Endodermal cell (in vitro differentiated cells): ENCODE results near the gene ODF4. TPM values are rescaled to one million over a fixed set of nuclear protein-coding genes. Genes with fewer than 3 reads are reported as not detected.

ENCODE experiments used
- DNase-seq: peaks from one replicate; pipeline ENCODE4 v3.0.0-alpha.2; 2017
- H3K27ac ChIP-seq: 2 replicates; pipeline ENCODE4 v1.5.1; 2013; ENCODE audit warnings: mild to moderate bottlenecking, low read depth, low read length, moderate library complexity
- H3K27me3 ChIP-seq: 2 replicates; pipeline ENCODE4 v1.6.1; 2013; ENCODE audit warnings: mild to moderate bottlenecking, low read length, moderate library complexity; ENCODE audit not compliant: insufficient read depth, control insufficient read depth, poor library complexity, severe bottlenecking
- H3K36me3 ChIP-seq: 2 replicates; pipeline ENCODE4 v1.7.0; 2013; ENCODE audit warnings: mild to moderate bottlenecking, low read length, moderate library complexity; ENCODE audit not compliant: control insufficient read depth, insufficient read depth
- H3K4me1 ChIP-seq: one replicate; pipeline ENCODE4 v1.7.0; 2013; ENCODE audit warnings: low read length; ENCODE audit not compliant: control insufficient read depth, insufficient read depth
- H3K4me3 ChIP-seq: 2 replicates; pipeline ENCODE4 v1.5.1; 2013; ENCODE audit warnings: mild to moderate bottlenecking, low read length, moderate library complexity
- H3K9ac ChIP-seq: 2 replicates; pipeline ENCODE4 v1.6.1; 2013; ENCODE audit warnings: mild to moderate bottlenecking, low read length, moderate library complexity; ENCODE audit not compliant: poor library complexity, severe bottlenecking; ENCODE audit errors: extremely low read depth
- H3K9me3 ChIP-seq: 2 replicates; pipeline ENCODE4 v1.6.1; 2013; ENCODE audit warnings: mild to moderate bottlenecking, low read length, moderate library complexity; ENCODE audit not compliant: control insufficient read depth
- H3K27ac Mint-ChIP-seq: 2 replicates; pipeline ENCODE4 v1.8.0; 2020; ENCODE audit warnings: mixed read lengths
- H3K27me3 Mint-ChIP-seq: 2 replicates; pipeline ENCODE4 v1.8.0; 2021; ENCODE audit warnings: mild to moderate bottlenecking, mixed read lengths; ENCODE audit not compliant: insufficient read depth
- H3K36me3 Mint-ChIP-seq: 2 replicates; pipeline ENCODE4 v1.8.0; 2020; ENCODE audit warnings: low read depth, mixed read lengths
- H3K4me1 Mint-ChIP-seq: 2 replicates; pipeline ENCODE4 v1.8.0; 2020; ENCODE audit warnings: mixed read lengths
- H3K4me3 Mint-ChIP-seq: 2 replicates; pipeline ENCODE4 v1.8.0; 2020; ENCODE audit warnings: mild to moderate bottlenecking, moderate library complexity, mixed read lengths
- H3K9me3 Mint-ChIP-seq: 2 replicates; pipeline ENCODE4 v1.8.0; 2020; ENCODE audit warnings: mild to moderate bottlenecking, mixed read lengths
- CTCF ChIP-seq: fragments of 200-600 bp; sonication (generic); conservative IDR thresholded peaks from 2 replicates; pipeline ENCODE4 v1.5.0; 2021; ENCODE audit warnings: antibody characterized with exemption, mild to moderate bottlenecking
- WGBS, 2 experiments: methylation state at CpG; one replicate each; pipeline versions ENCODE4 v1.1.5 to v1.1.7; 2013; ENCODE audit warnings: missing lambda C conversion rate in 2 of 2, mixed read lengths in 1 of 2; ENCODE audit not compliant: insufficient coverage in 1 of 2, insufficient read length in 1 of 2; 5-methylcytosine and 5-hydroxymethylcytosine counted together
- total RNA-seq, 2 donors: library from RNA; stranded (reverse); fragmentation: NEBNext Ultra II Directional in 1 of 2; extraction: Animal tissue kit (Norgen Biotek cat#: 25700) in 1 of 2; gene quantifications; 2 replicates in 1 of 2; 3 replicates in 1 of 2; pipeline ENCODE4 v1.2.1, GENCODE V29; 2021

The ODF4 gene
- total RNA-seq, 2 donors from 2014 or later: not detected

DNA sequence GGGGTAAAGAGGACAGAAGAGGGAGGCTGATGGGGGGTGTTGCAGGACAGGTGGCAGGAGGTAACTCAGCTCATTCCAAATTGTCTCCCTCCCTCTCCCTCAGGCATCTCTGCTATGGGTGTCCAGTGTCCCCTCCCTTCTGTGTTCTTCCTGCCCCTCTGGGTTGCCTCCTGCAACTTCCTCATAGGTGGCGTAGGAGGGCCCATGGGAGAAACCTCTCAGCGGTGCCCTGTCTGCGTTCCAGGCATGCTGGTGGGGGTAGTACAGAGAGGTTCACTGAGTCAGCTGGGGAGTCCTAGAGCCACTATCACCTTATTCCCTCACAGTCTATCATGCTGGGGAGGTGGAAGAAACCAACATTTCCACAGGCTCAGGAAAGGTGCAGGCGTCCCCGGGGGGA is 14.7 kb upstream of the ODF4 start:
- Histone ChIP-seq H3K9me3 (no peaks in the 10 kb centered on the region), H3K36me3 (no peaks in the 10 kb centered on the region), H3K4me3 (no peak overlapping the region), H3K4me1 (no peaks in the 10 kb centered on the region), H3K27ac (no peak overlapping the region), H3K27me3 (peaks cover 11% of the 10 kb centered on the region), H3K9ac (no peak overlapping the region)
- H3K27ac Mint-ChIP-seq: no peak overlapping the region
- H3K36me3 Mint-ChIP-seq: peaks cover 12% of the 10 kb centered on the region
- H3K4me3 Mint-ChIP-seq: no peak overlapping the region
- DNase-seq: no peak
- no peak for TF ChIP-seq CTCF
- whole genome bisulfite sequencing, 2 experiments: 89 to 94% methylated on average over 5 of the region's 5 CpGs
- H3K27me3 Mint-ChIP-seq: peaks cover 23% of the 10 kb centered on the region
- H3K9me3 Mint-ChIP-seq: no peaks in the 10 kb centered on the region
- peaks cover 12% of the 10 kb centered on the region for H3K4me1 Mint-ChIP-seq

DNA sequence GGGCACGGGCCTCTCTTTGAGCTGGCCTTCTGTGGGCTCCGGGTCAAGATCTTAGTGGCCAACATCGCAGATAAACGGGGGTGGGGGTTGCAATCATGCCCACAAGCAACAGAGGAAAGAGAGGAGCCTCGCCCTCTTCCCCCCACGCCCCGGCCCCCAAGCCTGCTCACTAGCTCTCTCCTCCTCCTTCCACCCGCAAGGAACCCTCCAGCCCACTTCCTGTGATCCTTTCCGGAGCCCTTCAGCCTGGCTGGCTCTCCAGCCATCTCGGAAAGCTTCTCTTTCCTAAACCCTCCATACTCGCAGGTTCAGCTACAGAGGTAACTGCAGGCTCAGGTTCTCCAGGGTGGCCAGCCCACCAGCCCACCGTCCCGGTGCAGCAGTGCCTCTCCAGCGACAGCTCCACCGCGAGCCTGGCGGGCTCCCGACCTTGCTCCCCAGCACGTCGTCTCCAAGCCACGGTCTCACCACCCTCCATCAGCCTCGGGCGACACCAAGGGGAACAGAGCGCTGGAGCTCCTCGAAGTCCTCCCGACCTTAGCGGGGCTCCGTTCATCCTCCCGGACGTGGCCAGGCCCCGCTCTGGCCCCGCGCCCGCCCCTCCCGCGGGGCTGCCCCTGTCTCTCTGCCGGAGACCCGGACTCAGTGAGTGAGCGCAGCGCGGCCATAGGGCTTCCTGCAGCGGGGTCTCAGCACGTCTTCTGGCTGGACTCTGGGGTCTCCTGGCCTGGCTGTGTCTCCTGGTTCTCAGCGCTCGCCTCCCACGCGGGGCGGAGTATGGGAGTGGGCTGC is 12.9 kb upstream of the ODF4 start:
- no peak for TF ChIP-seq CTCF
- Histone ChIP-seq H3K4me1 (no peaks in the 10 kb centered on the region), H3K9ac (peak overlapping the region; percentile 13), H3K27me3 (peaks cover 11% of the 10 kb centered on the region), H3K36me3 (no peaks in the 10 kb centered on the region), H3K9me3 (no peaks in the 10 kb centered on the region), H3K4me3 (peak overlapping the region; percentile 73), H3K27ac (no peak overlapping the region)
- peaks cover 23% of the 10 kb centered on the region for H3K27me3 Mint-ChIP-seq
- peak; percentile 85 for DNase-seq
- peak overlapping the region; percentile 71 for H3K4me3 Mint-ChIP-seq
- no peaks in the 10 kb centered on the region for H3K9me3 Mint-ChIP-seq
- peaks cover 12% of the 10 kb centered on the region for H3K4me1 Mint-ChIP-seq
- H3K27ac Mint-ChIP-seq: peak overlapping the region; percentile 79
- WGBS, 2 experiments: 12 to 26% methylated on average over 31 to 48 of the region's 48 CpGs
- H3K36me3 Mint-ChIP-seq: peaks cover 6% of the 10 kb centered on the region

GRCh38 chr17:8327303-8327649 is 12.4 kb upstream of the ODF4 start:
- no peak for TF ChIP-seq CTCF

More at GRCh38 chr17:8327303-8327649, 12.4 kb upstream of the ODF4 start:
- Histone ChIP-seq H3K9me3 (no peaks in the 10 kb centered on the region), H3K9ac (peak overlapping the region; percentile 13), H3K36me3 (no peaks in the 10 kb centered on the region), H3K4me1 (no peaks in the 10 kb centered on the region), H3K4me3 (peak overlapping the region; percentile 73), H3K27ac (no peak overlapping the region), H3K27me3 (peaks cover 11% of the 10 kb centered on the region)
- Mint-ChIP-seq H3K4me1 (peaks cover 12% of the 10 kb centered on the region), H3K36me3 (peaks cover 6% of the 10 kb centered on the region), H3K27me3 (peaks cover 23% of the 10 kb centered on the region), H3K9me3 (no peaks in the 10 kb centered on the region), H3K4me3 (peak overlapping the region; percentile 71), H3K27ac (peak overlapping the region; percentile 79)
- WGBS, 2 experiments: 54 to 59% methylated on average over 14 to 25 of the region's 25 CpGs
- peak; percentile 78 for DNase-seq
